ENCODE results near the gene GAD2.

Gene GAD2

DNA sequence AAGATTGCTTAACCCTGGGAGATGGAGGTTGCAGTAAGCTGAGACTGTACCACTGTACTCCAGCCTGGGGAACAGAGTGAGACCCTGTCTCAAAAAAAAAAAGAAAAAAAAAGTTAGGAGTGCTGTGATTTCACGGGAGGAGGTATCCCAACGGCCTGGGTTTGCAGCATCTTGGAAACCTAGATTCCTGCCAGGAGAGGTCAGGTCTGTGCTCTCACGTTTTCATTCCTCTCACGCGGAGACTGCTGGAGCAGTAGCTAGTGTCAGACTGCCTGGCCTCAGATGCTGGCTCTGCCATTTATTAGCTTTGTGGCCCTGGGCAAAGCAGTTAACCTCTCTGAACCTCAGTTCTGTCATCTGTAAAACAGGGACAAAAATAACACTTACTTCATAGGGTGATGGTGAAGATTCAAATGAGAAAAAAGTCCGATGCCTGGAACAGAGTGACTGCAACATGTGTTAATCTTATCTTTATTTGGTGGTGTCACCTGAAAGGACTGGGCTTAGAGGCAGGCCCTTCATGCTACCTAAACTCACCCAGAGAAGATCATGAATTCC is 94.9 kb downstream of the GAD2 start:
- no peak for ATAC-seq
- TF ChIP-seq ARNTL (CRISPR knock-in tag; IDR thresholded peaks at IDR 0.05; ENCODE audit: borderline replicate concordance, low read depth) (no peak), TCF4 (CRISPR knock-in tag; IDR thresholded peaks at IDR 0.05; ENCODE audit: borderline replicate concordance) (no peak), ZFP3 (CRISPR knock-in tag; IDR thresholded peaks at IDR 0.05) (no peak), ZFP30 (CRISPR knock-in tag; IDR thresholded peaks at IDR 0.05) (no peak)

DNA sequence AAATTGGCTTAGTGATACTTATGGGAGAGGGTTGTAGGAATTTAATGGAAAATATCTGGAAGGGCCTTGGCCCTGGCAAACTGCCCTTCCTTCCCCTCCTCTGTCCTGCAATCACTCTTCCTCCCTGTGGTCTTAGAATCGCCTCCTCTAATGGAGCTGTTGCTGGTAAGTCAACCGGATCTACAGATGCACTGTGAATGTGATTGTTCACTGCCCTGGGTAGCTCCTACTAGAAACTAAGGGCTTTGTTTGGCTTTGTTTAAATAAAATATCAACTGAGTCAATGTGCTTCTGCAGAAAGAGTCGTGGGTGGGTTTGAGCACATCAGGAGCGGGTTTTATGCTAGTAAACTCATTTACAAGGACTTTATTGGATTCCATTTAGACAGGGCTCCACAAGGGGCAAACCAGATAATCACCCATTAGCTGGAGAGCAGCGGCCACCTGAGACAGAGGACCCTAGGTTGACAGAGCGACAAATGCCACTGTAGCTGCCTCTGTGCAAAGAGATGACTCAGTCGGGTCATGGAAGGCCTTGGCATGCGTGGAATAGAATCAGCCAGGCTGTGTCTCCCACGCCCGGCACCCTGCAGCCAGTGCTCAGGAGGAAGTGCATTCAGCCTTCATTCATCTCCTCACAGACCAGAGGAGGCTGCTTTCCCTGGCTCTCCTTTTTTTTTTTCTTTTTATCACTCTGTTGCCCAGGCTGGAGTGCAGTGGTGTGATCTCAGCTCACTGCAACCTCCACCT is 97.9 kb downstream of the GAD2 start:
- no peak for TF ChIP-seq PPARA (CRISPR knock-in tag; IDR thresholded peaks at IDR 0.05; ENCODE audit: borderline replicate concordance)
- TF ChIP-seq, protein P1, sequence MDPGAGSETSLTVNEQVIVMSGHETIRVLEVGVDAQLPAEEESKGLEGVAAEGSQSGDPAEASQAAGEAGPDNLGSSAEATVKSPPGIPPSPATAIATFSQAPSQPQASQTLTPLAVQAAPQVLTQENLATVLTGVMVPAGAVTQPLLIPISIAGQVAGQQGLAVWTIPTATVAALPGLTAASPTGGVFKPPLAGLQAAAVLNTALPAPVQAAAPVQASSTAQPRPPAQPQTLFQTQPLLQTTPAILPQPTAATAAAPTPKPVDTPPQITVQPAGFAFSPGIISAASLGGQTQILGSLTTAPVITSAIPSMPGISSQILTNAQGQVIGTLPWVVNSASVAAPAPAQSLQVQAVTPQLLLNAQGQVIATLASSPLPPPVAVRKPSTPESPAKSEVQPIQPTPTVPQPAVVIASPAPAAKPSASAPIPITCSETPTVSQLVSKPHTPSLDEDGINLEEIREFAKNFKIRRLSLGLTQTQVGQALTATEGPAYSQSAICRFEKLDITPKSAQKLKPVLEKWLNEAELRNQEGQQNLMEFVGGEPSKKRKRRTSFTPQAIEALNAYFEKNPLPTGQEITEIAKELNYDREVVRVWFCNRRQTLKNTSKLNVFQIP (CRISPR knock-in tag; IDR thresholded peaks at IDR 0.05; ENCODE audit: borderline replicate concordance, low read depth), result no peak
- no peak for TF ChIP-seq CSDC2 (CRISPR knock-in tag; IDR thresholded peaks at IDR 0.05)
- TF ChIP-seq SNAI2 (CRISPR knock-in tag; IDR thresholded peaks at IDR 0.05), result no peak
- TF ChIP-seq TOX (CRISPR knock-in tag; IDR thresholded peaks at IDR 0.05; ENCODE audit: borderline replicate concordance), result no peak
- no peak for TF ChIP-seq BACH2 (CRISPR knock-in tag; IDR thresholded peaks at IDR 0.05; ENCODE audit: borderline replicate concordance)
- TF ChIP-seq, protein P2, sequence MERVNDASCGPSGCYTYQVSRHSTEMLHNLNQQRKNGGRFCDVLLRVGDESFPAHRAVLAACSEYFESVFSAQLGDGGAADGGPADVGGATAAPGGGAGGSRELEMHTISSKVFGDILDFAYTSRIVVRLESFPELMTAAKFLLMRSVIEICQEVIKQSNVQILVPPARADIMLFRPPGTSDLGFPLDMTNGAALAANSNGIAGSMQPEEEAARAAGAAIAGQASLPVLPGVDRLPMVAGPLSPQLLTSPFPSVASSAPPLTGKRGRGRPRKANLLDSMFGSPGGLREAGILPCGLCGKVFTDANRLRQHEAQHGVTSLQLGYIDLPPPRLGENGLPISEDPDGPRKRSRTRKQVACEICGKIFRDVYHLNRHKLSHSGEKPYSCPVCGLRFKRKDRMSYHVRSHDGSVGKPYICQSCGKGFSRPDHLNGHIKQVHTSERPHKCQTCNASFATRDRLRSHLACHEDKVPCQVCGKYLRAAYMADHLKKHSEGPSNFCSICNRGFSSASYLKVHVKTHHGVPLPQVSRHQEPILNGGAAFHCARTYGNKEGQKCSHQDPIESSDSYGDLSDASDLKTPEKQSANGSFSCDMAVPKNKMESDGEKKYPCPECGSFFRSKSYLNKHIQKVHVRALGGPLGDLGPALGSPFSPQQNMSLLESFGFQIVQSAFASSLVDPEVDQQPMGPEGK (CRISPR knock-in tag; IDR thresholded peaks at IDR 0.05; ENCODE audit: borderline replicate concordance), result no peak
- no peak for TF ChIP-seq OSR1 (CRISPR knock-in tag; IDR thresholded peaks at IDR 0.05)
- no peak for TF ChIP-seq ISL1 (CRISPR knock-in tag; IDR thresholded peaks at IDR 0.05)
- TF ChIP-seq TCF4 (CRISPR knock-in tag; IDR thresholded peaks at IDR 0.05; ENCODE audit: borderline replicate concordance), result no peak
- TF ChIP-seq ZFP3 (CRISPR knock-in tag; IDR thresholded peaks at IDR 0.05), result no peak
- TF ChIP-seq GLIS3 (CRISPR knock-in tag; IDR thresholded peaks at IDR 0.05), result no peak
- TF ChIP-seq, protein P3, sequence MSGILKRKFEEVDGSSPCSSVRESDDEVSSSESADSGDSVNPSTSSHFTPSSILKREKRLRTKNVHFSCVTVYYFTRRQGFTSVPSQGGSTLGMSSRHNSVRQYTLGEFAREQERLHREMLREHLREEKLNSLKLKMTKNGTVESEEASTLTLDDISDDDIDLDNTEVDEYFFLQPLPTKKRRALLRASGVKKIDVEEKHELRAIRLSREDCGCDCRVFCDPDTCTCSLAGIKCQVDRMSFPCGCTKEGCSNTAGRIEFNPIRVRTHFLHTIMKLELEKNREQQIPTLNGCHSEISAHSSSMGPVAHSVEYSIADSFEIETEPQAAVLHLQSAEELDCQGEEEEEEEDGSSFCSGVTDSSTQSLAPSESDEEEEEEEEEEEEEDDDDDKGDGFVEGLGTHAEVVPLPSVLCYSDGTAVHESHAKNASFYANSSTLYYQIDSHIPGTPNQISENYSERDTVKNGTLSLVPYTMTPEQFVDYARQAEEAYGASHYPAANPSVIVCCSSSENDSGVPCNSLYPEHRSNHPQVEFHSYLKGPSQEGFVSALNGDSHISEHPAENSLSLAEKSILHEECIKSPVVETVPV (CRISPR knock-in tag; IDR thresholded peaks at IDR 0.05), result no peak
- TF ChIP-seq, protein P4, sequence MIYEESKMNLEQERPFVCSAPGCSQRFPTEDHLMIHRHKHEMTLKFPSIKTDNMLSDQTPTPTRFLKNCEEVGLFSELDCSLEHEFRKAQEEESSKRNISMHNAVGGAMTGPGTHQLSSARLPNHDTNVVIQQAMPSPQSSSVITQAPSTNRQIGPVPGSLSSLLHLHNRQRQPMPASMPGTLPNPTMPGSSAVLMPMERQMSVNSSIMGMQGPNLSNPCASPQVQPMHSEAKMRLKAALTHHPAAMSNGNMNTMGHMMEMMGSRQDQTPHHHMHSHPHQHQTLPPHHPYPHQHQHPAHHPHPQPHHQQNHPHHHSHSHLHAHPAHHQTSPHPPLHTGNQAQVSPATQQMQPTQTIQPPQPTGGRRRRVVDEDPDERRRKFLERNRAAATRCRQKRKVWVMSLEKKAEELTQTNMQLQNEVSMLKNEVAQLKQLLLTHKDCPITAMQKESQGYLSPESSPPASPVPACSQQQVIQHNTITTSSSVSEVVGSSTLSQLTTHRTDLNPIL (CRISPR knock-in tag; IDR thresholded peaks at IDR 0.05; ENCODE audit: low read depth), result no peak
- TF ChIP-seq ZC3H10 (CRISPR knock-in tag; IDR thresholded peaks at IDR 0.05), result no peak
- no peak for TF ChIP-seq ESRRG (CRISPR knock-in tag; IDR thresholded peaks at IDR 0.05)
- no peak for ATAC-seq

DNA sequence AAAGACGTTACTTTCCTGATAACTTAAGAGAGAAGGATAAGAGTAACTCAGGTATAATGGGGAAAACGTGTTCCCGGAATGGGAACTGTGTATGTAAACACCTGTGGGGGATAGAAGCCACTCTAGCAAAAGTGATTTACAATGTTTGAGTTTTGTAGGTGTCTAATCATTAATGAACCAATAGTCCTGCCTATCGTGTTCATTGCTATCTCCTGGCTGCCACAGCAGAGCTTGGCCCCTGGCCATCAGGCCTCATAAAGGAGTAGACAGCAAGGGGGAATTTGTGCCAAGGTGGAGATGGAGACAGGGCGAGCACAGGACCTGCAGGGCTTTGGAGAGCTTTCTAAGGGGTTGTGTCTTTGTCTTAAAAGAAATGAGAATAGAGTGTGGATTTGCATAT is 102.1 kb downstream of the GAD2 start:
- ATAC-seq, result no peak
- TF ChIP-seq SNAI2 (CRISPR knock-in tag; IDR thresholded peaks at IDR 0.05) (no peak), ARNTL (CRISPR knock-in tag; IDR thresholded peaks at IDR 0.05; ENCODE audit: borderline replicate concordance, low read depth) (no peak), PPARA (CRISPR knock-in tag; IDR thresholded peaks at IDR 0.05; ENCODE audit: borderline replicate concordance) (no peak)
- TF ChIP-seq, protein P3 (CRISPR knock-in tag; IDR thresholded peaks at IDR 0.05), result no peak

DNA sequence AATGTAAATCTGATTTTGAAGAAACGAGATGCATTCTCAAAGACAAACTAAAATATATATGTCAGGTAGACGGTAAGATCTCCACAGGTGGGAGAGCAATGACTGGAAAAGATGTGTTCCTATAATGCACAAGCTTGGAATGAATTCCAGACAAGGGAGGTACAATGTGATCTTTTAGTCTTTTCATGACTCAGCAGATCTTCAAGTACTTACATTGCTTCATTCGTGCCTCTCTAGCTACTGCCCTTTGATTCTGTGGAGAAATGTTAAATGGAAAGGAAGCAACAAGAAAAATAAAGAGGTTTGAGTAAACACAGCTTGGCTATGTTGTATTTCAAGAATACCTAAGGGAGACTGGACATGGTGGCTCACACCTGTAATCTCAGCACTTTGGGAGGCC is 106.6 kb downstream of the GAD2 start:
- ATAC-seq, result no peak
- no peak for TF ChIP-seq CSDC2 (CRISPR knock-in tag; IDR thresholded peaks at IDR 0.05)
- no peak for TF ChIP-seq ZFP30 (CRISPR knock-in tag; IDR thresholded peaks at IDR 0.05)
- no peak for TF ChIP-seq ZFP3 (CRISPR knock-in tag; IDR thresholded peaks at IDR 0.05)

All from SK-N-SH treated with all-trans-retinoic acid at 6 μM for 48 hours (cell line).